ENCODE measurements around the gene AASDH. TPM values are rescaled to one million over a fixed set of nuclear protein-coding genes. Genes with fewer than 3 reads are reported as not detected.

Gene AASDH
- polyA plus RNA-seq, 1 of the 3 experiments (the other 2 are of a cell fraction) = 4.4 TPM

- H4K20me1 ChIP-seq (ENCODE audit: insufficient read depth) = no peaks in the 10 kb centered on the region
- POLR2A ChIA-PET = interaction anchor here (0.8 kb wide), 1 partner anchor 8 kb away, joined by 3 read pairs; no protein-coding TSS in a partner anchor
- no peaks in the 10 kb centered on the region for H3K27me3 ChIP-seq (ENCODE audit: insufficient read depth)
- WGBS (ENCODE audit: low lambda C conversion rate) = over 99% methylated on average over 6 of the region's 6 CpGs
- no peak overlapping the region for H3K27ac ChIP-seq (ENCODE audit: low read depth in 2 of 2, low read length in 1 of 2)
- H3K4me1 ChIP-seq (ENCODE audit: control insufficient read depth in 1 of 2, insufficient read depth in 2 of 2, low read depth in 1 of 2, low read length in 1 of 2) = no peaks in the 10 kb centered on the region; a peak in 1 of 4 replicates
- H3K9ac ChIP-seq = no peak overlapping the region
- H3K9me3 ChIP-seq = no peaks in the 10 kb centered on the region
- H3K36me3 ChIP-seq (replicated peaks in 1 of 2; ENCODE audit: control insufficient read depth in 1 of 2, insufficient read depth in 2 of 2, low read length in 1 of 2) = no peaks in the 10 kb centered on the region
- TF ChIP-seq MAX (IDR thresholded peaks at IDR 0.05; ENCODE audit: low read depth) (no peak), USF2 (IDR thresholded peaks at IDR 0.05; ENCODE audit: borderline replicate concordance, low read depth, low read length) (no peak), EP300 (IDR thresholded peaks at IDR 0.05; ENCODE audit: borderline replicate concordance in 1 of 2, low read depth in 1 of 2, low read length in 1 of 2) (no peak), EZH2phosphoT487 (IDR thresholded peaks at IDR 0.05; ENCODE audit: borderline replicate concordance, low read depth) (no peak), RAD21 (IDR thresholded peaks at IDR 0.05; ENCODE audit: low read length) (no peak), TEAD4 (IDR thresholded peaks at IDR 0.05; ENCODE audit: borderline replicate concordance, insufficient read depth) (no peak), SIN3A (IDR thresholded peaks at IDR 0.05; ENCODE audit: borderline replicate concordance, low read depth, low read length) (no peak), REST (IDR thresholded peaks at IDR 0.05; ENCODE audit: low read depth, low read length) (no peak), GATA2 (CRISPR knock-in tag; IDR thresholded peaks at IDR 0.05) (no peak), YY1 (IDR thresholded peaks at IDR 0.05; ENCODE audit: low read depth) (no peak), NFIC (IDR thresholded peaks at IDR 0.05; ENCODE audit: borderline replicate concordance) (no peak), SMC3 (IDR thresholded peaks at IDR 0.05; ENCODE audit: low read depth, low read length) (no peak), TAF1 (IDR thresholded peaks at IDR 0.05; ENCODE audit: borderline replicate concordance, low read depth, low read length) (no peak)
- DNase-seq = no peak
- H3K9me2 ChIP-seq = no peaks in the 10 kb centered on the region
- H3K79me2 ChIP-seq (ENCODE audit: insufficient read depth) = peaks cover 87% of the 10 kb centered on the region
- CTCF ChIA-PET = interaction anchor here (1.0 to 3.8 kb wide), 6 partner anchors 8 to 145 kb away, joined by 3 to 21 read pairs (median 5); partner anchors contain the start of gene PPAT
- H3F3A ChIP-seq (replicated peaks; ENCODE audit: insufficient read depth) = peaks cover 10% of the 10 kb centered on the region
- H3K4me2 ChIP-seq = no peak overlapping the region
- H3K4me3 ChIP-seq (ENCODE audit: low read depth in 2 of 2, low read length in 1 of 2) = no peak overlapping the region
- H2AFZ ChIP-seq (ENCODE audit: low read depth) = no peak overlapping the region
These were observed 39.0 kb upstream of the AASDH start for GRCh38 chr4:56426273-56426672.
